Liver (tissue), 3 donors: Measurements from ENCODE around the gene CGRRF1.

Experiments used
- EGR1 ChIP-seq, 2 donors: IDR thresholded peaks; 2 replicates each; pipeline ENCODE4 v1.6.1; 2016 to 2018; ENCODE audit warnings: antibody characterized with exemption in 2 of 2, low read depth in 2 of 2
- FOXA1 ChIP-seq: IDR thresholded peaks from 2 replicates; pipeline ENCODE4 v1.6.1; 2016; ENCODE audit warnings: antibody characterized with exemption
- JUND ChIP-seq, 2 donors: IDR thresholded peaks; 2 replicates each; pipeline ENCODE4 v1.6.1; 2016; ENCODE audit warnings: antibody characterized with exemption in 2 of 2
- RXRA ChIP-seq, 2 donors: IDR thresholded peaks; 2 replicates each; pipeline ENCODE4 v1.6.1; 2017 to 2018; ENCODE audit warnings: antibody characterized with exemption in 2 of 2, mild to moderate bottlenecking in 1 of 2
- TAF1 ChIP-seq: conservative IDR thresholded peaks from 2 replicates; pipeline ENCODE4 v1.6.1; 2016; ENCODE audit warnings: antibody characterized with exemption, mild to moderate bottlenecking
- YY1 ChIP-seq: IDR thresholded peaks from 2 replicates; pipeline ENCODE4 v1.6.1; 2016; ENCODE audit warnings: antibody characterized with exemption, mild to moderate bottlenecking
- TF ChIP-seq, protein P1 (sequence below): fragments of 150-350 bp; IDR thresholded peaks from 2 replicates; pipeline ENCODE4 v1.5.1; 2017; ENCODE audit warnings: improper control_type of control experiment, low read depth, low read length; ENCODE audit not compliant: missing input control
- TF ChIP-seq, protein P2 (sequence below): IDR thresholded peaks from 2 replicates; pipeline ENCODE4 v1.6.1; 2016; ENCODE audit warnings: antibody characterized with exemption
- TF ChIP-seq, protein P3 (sequence below): IDR thresholded peaks from 2 replicates; pipeline ENCODE4 v1.6.1; 2016; ENCODE audit warnings: antibody characterized with exemption
- TF ChIP-seq, protein P4 (sequence below): IDR thresholded peaks from 2 replicates; pipeline ENCODE4 v1.6.1; 2016; ENCODE audit warnings: antibody characterized with exemption
- donor health status: healthy.
- donor health status: healthy.

DNA sequence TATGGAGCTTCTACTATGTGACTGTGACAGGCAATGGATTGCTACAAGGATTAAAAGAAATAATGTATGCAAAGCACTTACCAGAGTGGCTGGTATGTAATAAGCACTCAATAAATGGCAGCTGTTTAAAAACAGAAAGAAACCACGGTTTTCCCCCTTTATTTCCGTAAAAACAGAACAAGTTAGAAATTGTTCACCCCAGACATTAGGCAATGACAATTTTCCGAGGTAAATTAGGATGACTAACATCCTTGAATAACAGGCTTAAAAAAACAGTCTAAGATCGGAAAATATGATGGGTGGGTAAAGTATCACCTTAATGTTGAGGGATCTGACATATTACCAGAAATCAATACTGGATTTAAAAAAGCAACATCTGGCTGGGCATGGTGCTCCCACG lies 47.7 kb upstream of the CGRRF1 start:
- TF ChIP-seq, protein P1, sequence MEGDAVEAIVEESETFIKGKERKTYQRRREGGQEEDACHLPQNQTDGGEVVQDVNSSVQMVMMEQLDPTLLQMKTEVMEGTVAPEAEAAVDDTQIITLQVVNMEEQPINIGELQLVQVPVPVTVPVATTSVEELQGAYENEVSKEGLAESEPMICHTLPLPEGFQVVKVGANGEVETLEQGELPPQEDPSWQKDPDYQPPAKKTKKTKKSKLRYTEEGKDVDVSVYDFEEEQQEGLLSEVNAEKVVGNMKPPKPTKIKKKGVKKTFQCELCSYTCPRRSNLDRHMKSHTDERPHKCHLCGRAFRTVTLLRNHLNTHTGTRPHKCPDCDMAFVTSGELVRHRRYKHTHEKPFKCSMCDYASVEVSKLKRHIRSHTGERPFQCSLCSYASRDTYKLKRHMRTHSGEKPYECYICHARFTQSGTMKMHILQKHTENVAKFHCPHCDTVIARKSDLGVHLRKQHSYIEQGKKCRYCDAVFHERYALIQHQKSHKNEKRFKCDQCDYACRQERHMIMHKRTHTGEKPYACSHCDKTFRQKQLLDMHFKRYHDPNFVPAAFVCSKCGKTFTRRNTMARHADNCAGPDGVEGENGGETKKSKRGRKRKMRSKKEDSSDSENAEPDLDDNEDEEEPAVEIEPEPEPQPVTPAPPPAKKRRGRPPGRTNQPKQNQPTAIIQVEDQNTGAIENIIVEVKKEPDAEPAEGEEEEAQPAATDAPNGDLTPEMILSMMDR: no peak
- TF ChIP-seq, protein P2, sequence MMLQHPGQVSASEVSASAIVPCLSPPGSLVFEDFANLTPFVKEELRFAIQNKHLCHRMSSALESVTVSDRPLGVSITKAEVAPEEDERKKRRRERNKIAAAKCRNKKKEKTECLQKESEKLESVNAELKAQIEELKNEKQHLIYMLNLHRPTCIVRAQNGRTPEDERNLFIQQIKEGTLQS: no peak
- no peak for TF ChIP-seq JUND (IDR thresholded peaks at IDR 0.05)
- TF ChIP-seq, protein P3, sequence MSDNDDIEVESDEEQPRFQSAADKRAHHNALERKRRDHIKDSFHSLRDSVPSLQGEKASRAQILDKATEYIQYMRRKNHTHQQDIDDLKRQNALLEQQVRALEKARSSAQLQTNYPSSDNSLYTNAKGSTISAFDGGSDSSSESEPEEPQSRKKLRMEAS: no peak
- no peak for TF ChIP-seq FOXA1
- no peak for TF ChIP-seq YY1
- no peak for TF ChIP-seq RXRA (IDR thresholded peaks at IDR 0.05)
- no peak for TF ChIP-seq TAF1
- TF ChIP-seq, protein P4, sequence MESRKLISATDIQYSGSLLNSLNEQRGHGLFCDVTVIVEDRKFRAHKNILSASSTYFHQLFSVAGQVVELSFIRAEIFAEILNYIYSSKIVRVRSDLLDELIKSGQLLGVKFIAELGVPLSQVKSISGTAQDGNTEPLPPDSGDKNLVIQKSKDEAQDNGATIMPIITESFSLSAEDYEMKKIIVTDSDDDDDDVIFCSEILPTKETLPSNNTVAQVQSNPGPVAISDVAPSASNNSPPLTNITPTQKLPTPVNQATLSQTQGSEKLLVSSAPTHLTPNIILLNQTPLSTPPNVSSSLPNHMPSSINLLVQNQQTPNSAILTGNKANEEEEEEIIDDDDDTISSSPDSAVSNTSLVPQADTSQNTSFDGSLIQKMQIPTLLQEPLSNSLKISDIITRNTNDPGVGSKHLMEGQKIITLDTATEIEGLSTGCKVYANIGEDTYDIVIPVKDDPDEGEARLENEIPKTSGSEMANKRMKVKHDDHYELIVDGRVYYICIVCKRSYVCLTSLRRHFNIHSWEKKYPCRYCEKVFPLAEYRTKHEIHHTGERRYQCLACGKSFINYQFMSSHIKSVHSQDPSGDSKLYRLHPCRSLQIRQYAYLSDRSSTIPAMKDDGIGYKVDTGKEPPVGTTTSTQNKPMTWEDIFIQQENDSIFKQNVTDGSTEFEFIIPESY: no peak
- no peak for TF ChIP-seq EGR1 (IDR thresholded peaks at IDR 0.05; ENCODE audit: low read depth in 2 of 2)
